Measurements from ENCODE around the gene DPF3. TPM values are rescaled to one million over a fixed set of nuclear protein-coding genes. Genes with fewer than 3 reads are reported as not detected.

DPF3 gene
- total RNA-seq, 1 experiment from 2014 or later = not detected

GRCh38 chr14:72611506-72611905 is 282.4 kb downstream of the DPF3 start:
- no peak overlapping the region for H3K4me3 ChIP-seq (ENCODE audit: low read depth in 2 of 2, low read length in 2 of 2)
- no peaks in the 10 kb centered on the region for H3K27me3 ChIP-seq (ENCODE audit: control insufficient read depth, insufficient read depth, low read length)
- H3K27ac ChIP-seq (ENCODE audit: low read length) = no peak overlapping the region
- no peaks in the 10 kb centered on the region for H3K36me3 ChIP-seq (ENCODE audit: control insufficient read depth, insufficient read depth, low read length)
- ATAC-seq (no peak), DNase-seq (ENCODE audit: low read depth, low spot score) (no peak)
- TF ChIP-seq REST (IDR thresholded peaks at IDR 0.05; ENCODE audit: insufficient read depth in 1 of 2, low read depth in 2 of 2, low read length in 1 of 2) (no peak), POLR2AphosphoS5 (IDR thresholded peaks at IDR 0.05; ENCODE audit: low read depth, low read length) (no peak), SIN3A (IDR thresholded peaks at IDR 0.05; ENCODE audit: borderline replicate concordance, insufficient read depth, low read depth, low read length) (no peak), TCF7L2 (IDR thresholded peaks at IDR 0.05; ENCODE audit: low read depth, low read length) (no peak), CTCF (IDR thresholded peaks at IDR 0.05) (no peak)
- intact Hi-C loops (cut with micrococcal nuclease; ENCODE audit: unreplicated experiment) (no loop called here), in situ Hi-C loops (cut with HindIII; ENCODE audit: low pct_unique_long_range_greater_than_20kb, low sequenced_read_pairs) (no loop called here)
- H3K4me1 ChIP-seq (ENCODE audit: control insufficient read depth, insufficient read depth, low read length) = no peaks in the 10 kb centered on the region
- ChIA-PET CTCF (no interaction called here), POLR2A (no interaction called here)
- BruUV-seq (replicated peaks) = no TSS peak
- no peaks in the 10 kb centered on the region for H3K9me3 ChIP-seq (ENCODE audit: control insufficient read depth, insufficient read depth, low read depth, low read length)

GRCh38 chr14:72610831-72611200 is 283.1 kb downstream of the DPF3 start:
- H3K4me3 ChIP-seq (ENCODE audit: low read depth in 2 of 2, low read length in 2 of 2) = no peak overlapping the region
- no peaks in the 10 kb centered on the region for H3K27me3 ChIP-seq (ENCODE audit: control insufficient read depth, insufficient read depth, low read length)
- no TSS peak for BruUV-seq (replicated peaks)
- ChIA-PET POLR2A (no interaction called here), CTCF (no interaction called here)
- TF ChIP-seq CTCF (IDR thresholded peaks at IDR 0.05) (no peak), POLR2AphosphoS5 (IDR thresholded peaks at IDR 0.05; ENCODE audit: low read depth, low read length) (no peak), SIN3A (IDR thresholded peaks at IDR 0.05; ENCODE audit: borderline replicate concordance, insufficient read depth, low read depth, low read length) (no peak), TCF7L2 (IDR thresholded peaks at IDR 0.05; ENCODE audit: low read depth, low read length) (no peak), REST (IDR thresholded peaks at IDR 0.05; ENCODE audit: insufficient read depth in 1 of 2, low read depth in 2 of 2, low read length in 1 of 2) (no peak)
- ATAC-seq (no peak), DNase-seq (ENCODE audit: low read depth, low spot score) (no peak)
- no peaks in the 10 kb centered on the region for H3K9me3 ChIP-seq (ENCODE audit: control insufficient read depth, insufficient read depth, low read depth, low read length)
- no peaks in the 10 kb centered on the region for H3K4me1 ChIP-seq (ENCODE audit: control insufficient read depth, insufficient read depth, low read length)
- in situ Hi-C loops (cut with HindIII; ENCODE audit: low pct_unique_long_range_greater_than_20kb, low sequenced_read_pairs) = no loop called here
- H3K27ac ChIP-seq (ENCODE audit: low read length) = no peak overlapping the region
- intact Hi-C loops (cut with micrococcal nuclease; ENCODE audit: unreplicated experiment) = no loop called here
- H3K36me3 ChIP-seq (ENCODE audit: control insufficient read depth, insufficient read depth, low read length) = no peaks in the 10 kb centered on the region
